K562 (cell line): ENCODE results near the gene ENTPD8. TPM values are rescaled to one million over a fixed set of nuclear protein-coding genes. Genes with fewer than 3 reads are reported as not detected.

Source experiments
- BACH1 ChIP-seq: fragments of 200-800 bp; sonication (Bioruptor generic); IDR thresholded peaks from 2 replicates; pipeline ENCODE4 v1.6.1; 2016; ENCODE audit warnings: missing genetic modification characterization, missing compliant biosample characterization
- FOXK1 ChIP-seq: sonication (generic); formaldehyde crosslinking; IDR thresholded peaks from 2 replicates; pipeline ENCODE4 v1.8.0; 2022; ENCODE audit warnings: missing genetic modification reagents, mild to moderate bottlenecking, borderline replicate concordance
- HDAC3 ChIP-seq: fragments of 450-650 bp; IDR thresholded peaks from 2 replicates; pipeline ENCODE4 v1.6.1; 2018; ENCODE audit warnings: borderline replicate concordance, mild to moderate bottlenecking, moderate library complexity; ENCODE audit not compliant: partially characterized antibody
- HIVEP1 ChIP-seq: fragments of 250-450 bp; sonication (Bioruptor Pico); IDR thresholded peaks from 2 replicates; pipeline ENCODE4 v1.4.0; 2020; ENCODE audit warnings: mild to moderate bottlenecking
- HMGN3 ChIP-seq: IDR thresholded peaks from 2 replicates; pipeline ENCODE4 v1.6.1; 2011; ENCODE audit warnings: borderline replicate concordance, low read depth, mild to moderate bottlenecking, mixed read lengths, low read length; ENCODE audit not compliant: insufficient read length; ENCODE audit errors: extremely low read depth
- NFIX ChIP-seq: fragments of 250-450 bp; sonication (Bioruptor Pico); IDR thresholded peaks from 2 replicates; pipeline ENCODE4 v1.4.0; 2020; ENCODE audit warnings: low read depth, mild to moderate bottlenecking, moderate library complexity
- NUFIP1 ChIP-seq: fragments of 450-650 bp; IDR thresholded peaks from 2 replicates; pipeline ENCODE4 v1.6.1; 2018; ENCODE audit not compliant: partially characterized antibody
- PHF8 ChIP-seq: fragments of 200-600 bp; sonication (generic); IDR thresholded peaks from 2 replicates; pipeline ENCODE4 v1.6.1; 2012; ENCODE audit warnings: mixed run types, mild to moderate bottlenecking, inconsistent platforms, low read length, moderate library complexity, borderline replicate concordance
- RBFOX2 ChIP-seq: fragments of 200-400 bp; formaldehyde crosslinking; IDR thresholded peaks from 2 replicates; pipeline ENCODE4 v1.6.1; 2017; ENCODE audit warnings: low read depth, mild to moderate bottlenecking, low read length, moderate library complexity
- RHOXF2B ChIP-seq: fragments of 250-450 bp; sonication (Bioruptor Pico); conservative IDR thresholded peaks from 2 replicates; pipeline ENCODE4 v1.5.1; 2021
- SNRNP70 ChIP-seq: fragments of 200-400 bp; formaldehyde crosslinking; optimal IDR thresholded peaks from 2 replicates; pipeline ENCODE3; 2017; ENCODE audit warnings: low read depth, low read length
- SOX6 ChIP-seq: fragments of 450-650 bp; IDR thresholded peaks from 2 replicates; pipeline ENCODE4 v1.6.1; 2014; ENCODE audit warnings: mild to moderate bottlenecking
- SREBF2 ChIP-seq: sonication (generic); formaldehyde crosslinking; IDR thresholded peaks from 2 replicates; pipeline ENCODE4 v1.4.0; 2020; ENCODE audit warnings: mild to moderate bottlenecking, missing genetic modification reagents
- TCF7 ChIP-seq: sonication (generic); IDR thresholded peaks from 2 replicates; pipeline ENCODE4 v1.6.1; 2016; ENCODE audit warnings: antibody characterized with exemption, borderline replicate concordance
- ZKSCAN3 ChIP-seq: fragments of 250-450 bp; sonication (Bioruptor Pico); IDR thresholded peaks from 2 replicates; pipeline ENCODE4 v1.4.0; 2020
- ZNF445 ChIP-seq: fragments of 250-450 bp; sonication (Bioruptor Pico); IDR thresholded peaks from 2 replicates; pipeline ENCODE4 v1.4.0; 2020; ENCODE audit warnings: low read depth, mild to moderate bottlenecking, moderate library complexity
- ZNF699 ChIP-seq: fragments of 250-450 bp; sonication (Bioruptor Pico); IDR thresholded peaks from 2 replicates; pipeline ENCODE4 v1.8.0; 2021; ENCODE audit warnings: mild to moderate bottlenecking, moderate library complexity; ENCODE audit not compliant: insufficient replicate concordance
- polyA plus RNA-seq, 8 experiments: library from polyadenylated mRNA; depleted of rRNA in 4 of 8; stranded (reverse) in 5 of 8; unstranded in 3 of 8; fragments of >200 nt; fragmentation: Nextera tagmentation in 2 of 8; fragmentation: Illumina TruSeq in 1 of 8; extraction: Ambion mirVana in 2 of 8; extraction: Trizol in 1 of 8; gene quantifications; 2 replicates each; pipeline versions ENCODE4 v1.2.1 to v1.2.3, GENCODE V29; 2011 to 2014; ENCODE audit warnings: inconsistent platforms in 1 of 8, missing spikeins in 1 of 8
- total RNA-seq, 7 experiments: library from RNA; depleted of rRNA in 6 of 7; stranded (reverse); fragments of >200 nt in 6 of 7; fragmentation: Illumina TruSeq in 2 of 7; extraction: Trizol in 2 of 7; gene quantifications; 2 replicates each; pipeline versions ENCODE4 v1.2.1 to v1.2.3, GENCODE V29; 2011 to 2021; ENCODE audit warnings: low replicate concordance in 1 of 7
- TF ChIP-seq, protein P1 (sequence below): fragments of 250-450 bp; sonication (Bioruptor Pico); IDR thresholded peaks from 2 replicates; pipeline ENCODE4 v1.4.0; 2020; ENCODE audit warnings: mild to moderate bottlenecking, moderate library complexity, borderline replicate concordance
- TF ChIP-seq, protein P2 (sequence below), 3 experiments: fragments of 200-800 bp in 1 of 3; sonication (Bioruptor generic) in 1 of 3; sonication (generic) in 1 of 3; formaldehyde crosslinking in 1 of 3; IDR thresholded peaks; 2 replicates each; pipeline versions ENCODE4 v1.6.1 to v1.8.0; 2016 to 2022; ENCODE audit warnings: mild to moderate bottlenecking in 2 of 3, missing compliant biosample characterization in 2 of 3, missing genetic modification characterization in 2 of 3, missing genetic modification reagents in 1 of 3
- TF ChIP-seq, protein P3 (sequence below): fragments of 250-450 bp; sonication (Bioruptor Pico); IDR thresholded peaks from 2 replicates; pipeline ENCODE4 v1.4.0; 2020

The ENTPD8 gene
- total and polyA plus RNA-seq, 9 of the 15 experiments (the other 6 are each of a cell fraction or from before 2014, with no cell fraction given): 0.06 to 0.27 (median 0.19) TPM; not detected in 5

DNA sequence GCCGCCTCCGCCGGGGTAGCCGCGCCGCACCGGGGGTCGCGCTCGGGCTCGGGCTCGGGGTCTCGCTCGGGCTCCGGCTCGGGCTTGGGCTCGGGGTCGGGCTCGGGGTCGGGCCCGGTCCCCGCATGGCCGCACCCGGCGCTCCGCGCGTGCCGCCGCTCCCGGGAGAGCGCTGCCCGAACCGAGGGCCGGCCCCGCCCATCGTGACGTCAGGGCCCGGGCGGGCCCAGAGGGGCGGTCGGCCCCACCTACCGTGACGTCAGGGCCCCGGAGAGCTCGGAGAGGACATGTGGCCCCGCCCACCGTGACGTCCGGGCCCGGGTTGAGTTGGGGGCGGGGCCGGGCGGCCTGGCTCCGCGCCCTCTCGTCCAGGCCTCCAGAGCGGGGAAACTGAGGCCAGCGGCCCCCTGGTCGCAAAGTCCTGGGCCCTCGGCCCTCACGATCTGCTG is 18.0 kb upstream of the ENTPD8 start, which contains the start of gene NSMF (continued):
- TF ChIP-seq ZNF445 (no peak), SNRNP70 (no peak), NFIX (CRISPR knock-in tag) (no peak), BACH1 (tag) (no peak), HMGN3 (peak; percentile 46), ZNF699 (no peak), SREBF2 (CRISPR knock-in tag) (no peak), ZKSCAN3 (CRISPR knock-in tag) (no peak), PHF8 (peak; percentile 74; the same call in 1 of the 2 replicates), FOXK1 (no peak), HIVEP1 (CRISPR knock-in tag) (no peak), HDAC3 (no peak), TCF7 (no peak), SOX6 (no peak), RBFOX2 (peak; percentile 71), RHOXF2B (CRISPR knock-in tag) (no peak), NUFIP1 (no peak)
- TF ChIP-seq, protein P1, sequence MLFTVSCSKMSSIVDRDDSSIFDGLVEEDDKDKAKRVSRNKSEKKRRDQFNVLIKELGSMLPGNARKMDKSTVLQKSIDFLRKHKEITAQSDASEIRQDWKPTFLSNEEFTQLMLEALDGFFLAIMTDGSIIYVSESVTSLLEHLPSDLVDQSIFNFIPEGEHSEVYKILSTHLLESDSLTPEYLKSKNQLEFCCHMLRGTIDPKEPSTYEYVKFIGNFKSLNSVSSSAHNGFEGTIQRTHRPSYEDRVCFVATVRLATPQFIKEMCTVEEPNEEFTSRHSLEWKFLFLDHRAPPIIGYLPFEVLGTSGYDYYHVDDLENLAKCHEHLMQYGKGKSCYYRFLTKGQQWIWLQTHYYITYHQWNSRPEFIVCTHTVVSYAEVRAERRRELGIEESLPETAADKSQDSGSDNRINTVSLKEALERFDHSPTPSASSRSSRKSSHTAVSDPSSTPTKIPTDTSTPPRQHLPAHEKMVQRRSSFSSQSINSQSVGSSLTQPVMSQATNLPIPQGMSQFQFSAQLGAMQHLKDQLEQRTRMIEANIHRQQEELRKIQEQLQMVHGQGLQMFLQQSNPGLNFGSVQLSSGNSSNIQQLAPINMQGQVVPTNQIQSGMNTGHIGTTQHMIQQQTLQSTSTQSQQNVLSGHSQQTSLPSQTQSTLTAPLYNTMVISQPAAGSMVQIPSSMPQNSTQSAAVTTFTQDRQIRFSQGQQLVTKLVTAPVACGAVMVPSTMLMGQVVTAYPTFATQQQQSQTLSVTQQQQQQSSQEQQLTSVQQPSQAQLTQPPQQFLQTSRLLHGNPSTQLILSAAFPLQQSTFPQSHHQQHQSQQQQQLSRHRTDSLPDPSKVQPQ (CRISPR knock-in tag): no peak
- TF ChIP-seq, protein P2, sequence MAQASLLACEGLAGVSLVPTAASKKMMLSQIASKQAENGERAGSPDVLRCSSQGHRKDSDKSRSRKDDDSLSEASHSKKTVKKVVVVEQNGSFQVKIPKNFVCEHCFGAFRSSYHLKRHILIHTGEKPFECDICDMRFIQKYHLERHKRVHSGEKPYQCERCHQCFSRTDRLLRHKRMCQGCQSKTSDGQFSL (CRISPR knock-in tag; IDR thresholded peaks at IDR 0.05): no peak
- TF ChIP-seq, protein P2 (tag; IDR thresholded peaks at IDR 0.05): no peak
- TF ChIP-seq, protein P3, sequence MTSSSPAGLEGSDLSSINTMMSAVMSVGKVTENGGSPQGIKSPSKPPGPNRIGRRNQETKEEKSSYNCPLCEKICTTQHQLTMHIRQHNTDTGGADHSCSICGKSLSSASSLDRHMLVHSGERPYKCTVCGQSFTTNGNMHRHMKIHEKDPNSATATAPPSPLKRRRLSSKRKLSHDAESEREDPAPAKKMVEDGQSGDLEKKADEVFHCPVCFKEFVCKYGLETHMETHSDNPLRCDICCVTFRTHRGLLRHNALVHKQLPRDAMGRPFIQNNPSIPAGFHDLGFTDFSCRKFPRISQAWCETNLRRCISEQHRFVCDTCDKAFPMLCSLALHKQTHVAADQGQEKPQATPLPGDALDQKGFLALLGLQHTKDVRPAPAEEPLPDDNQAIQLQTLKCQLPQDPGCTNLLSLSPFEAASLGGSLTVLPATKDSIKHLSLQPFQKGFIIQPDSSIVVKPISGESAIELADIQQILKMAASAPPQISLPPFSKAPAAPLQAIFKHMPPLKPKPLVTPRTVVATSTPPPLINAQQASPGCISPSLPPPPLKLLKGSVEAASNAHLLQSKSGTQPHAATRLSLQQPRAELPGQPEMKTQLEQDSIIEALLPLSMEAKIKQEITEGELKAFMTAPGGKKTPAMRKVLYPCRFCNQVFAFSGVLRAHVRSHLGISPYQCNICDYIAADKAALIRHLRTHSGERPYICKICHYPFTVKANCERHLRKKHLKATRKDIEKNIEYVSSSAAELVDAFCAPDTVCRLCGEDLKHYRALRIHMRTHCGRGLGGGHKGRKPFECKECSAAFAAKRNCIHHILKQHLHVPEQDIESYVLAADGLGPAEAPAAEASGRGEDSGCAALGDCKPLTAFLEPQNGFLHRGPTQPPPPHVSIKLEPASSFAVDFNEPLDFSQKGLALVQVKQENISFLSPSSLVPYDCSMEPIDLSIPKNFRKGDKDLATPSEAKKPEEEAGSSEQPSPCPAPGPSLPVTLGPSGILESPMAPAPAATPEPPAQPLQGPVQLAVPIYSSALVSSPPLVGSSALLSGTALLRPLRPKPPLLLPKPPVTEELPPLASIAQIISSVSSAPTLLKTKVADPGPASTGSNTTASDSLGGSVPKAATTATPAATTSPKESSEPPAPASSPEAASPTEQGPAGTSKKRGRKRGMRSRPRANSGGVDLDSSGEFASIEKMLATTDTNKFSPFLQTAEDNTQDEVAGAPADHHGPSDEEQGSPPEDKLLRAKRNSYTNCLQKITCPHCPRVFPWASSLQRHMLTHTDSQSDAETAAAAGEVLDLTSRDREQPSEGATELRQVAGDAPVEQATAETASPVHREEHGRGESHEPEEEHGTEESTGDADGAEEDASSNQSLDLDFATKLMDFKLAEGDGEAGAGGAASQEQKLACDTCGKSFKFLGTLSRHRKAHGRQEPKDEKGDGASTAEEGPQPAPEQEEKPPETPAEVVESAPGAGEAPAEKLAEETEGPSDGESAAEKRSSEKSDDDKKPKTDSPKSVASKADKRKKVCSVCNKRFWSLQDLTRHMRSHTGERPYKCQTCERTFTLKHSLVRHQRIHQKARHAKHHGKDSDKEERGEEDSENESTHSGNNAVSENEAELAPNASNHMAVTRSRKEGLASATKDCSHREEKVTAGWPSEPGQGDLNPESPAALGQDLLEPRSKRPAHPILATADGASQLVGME: no peak
